Motor neuron (in vitro differentiated cells): Measurements from ENCODE around the gene SIGLEC1. TPM values are rescaled to one million over a fixed set of nuclear protein-coding genes. Genes with fewer than 3 reads are reported as not detected.

Source experiments
- ATAC-seq, 8 experiments: fragments of 200-7000 bp; cut with Tn5 transposase; replicated peaks in 6 of 8; 2 replicates each; pipeline ENCODE4 v1.8.0; 2021; ENCODE audit warnings: mild to moderate bottlenecking in 8 of 8, moderate library complexity in 8 of 8
- H3K27ac ChIP-seq, 2 donors: fragments of 250-450 bp; sonication (Bioruptor Pico); 2 replicates each; pipeline ENCODE4 v1.9.0; 2021; ENCODE audit warnings: antibody characterized with exemption in 2 of 2, mild to moderate bottlenecking in 2 of 2, moderate library complexity in 1 of 2
- H3K4me1 ChIP-seq, 2 donors: fragments of 250-450 bp; sonication (Bioruptor Pico); replicated peaks in 1 of 2; 2 replicates each; pipeline ENCODE4 v1.6.1; 2021; ENCODE audit warnings: antibody characterized with exemption in 2 of 2, mild to moderate bottlenecking in 2 of 2, moderate library complexity in 1 of 2
- H3K4me3 ChIP-seq, 5 donors: fragments of 250-450 bp; sonication (Bioruptor Pico); 2 replicates each; pipeline ENCODE4 v1.9.0; 2021; ENCODE audit warnings: antibody characterized with exemption in 5 of 5, mild to moderate bottlenecking in 5 of 5, moderate library complexity in 4 of 5
- WGBS, 10 experiments: fragments of 450-650 bp; shearing (Covaris generic); methylation state at CpG; one replicate each; pipeline ENCODE4 v1.0.0; 2022; 5-methylcytosine and 5-hydroxymethylcytosine counted together
- in situ Hi-C, 9 experiments: fragments of 400-800 bp; cut with MboI; loops; one replicate each; pipeline ENCODE4 v1.15.0; 2021; ENCODE audit warnings: low sequenced_read_pairs in 9 of 9, low pct_unique_long_range_greater_than_20kb in 2 of 9; ENCODE audit not compliant: unreplicated experiment in 9 of 9
- total RNA-seq, 8 experiments: library from RNA; unstranded; fragments of 300-600 nt; gene quantifications; 2 replicates each; pipeline versions ENCODE4 v1.2.3 to v1.2.4, GENCODE V29; 2022

Gene SIGLEC1
- total RNA-seq, 8 experiments from 2014 or later, result 0.07 to 0.66 (median 0.31) TPM

DNA sequence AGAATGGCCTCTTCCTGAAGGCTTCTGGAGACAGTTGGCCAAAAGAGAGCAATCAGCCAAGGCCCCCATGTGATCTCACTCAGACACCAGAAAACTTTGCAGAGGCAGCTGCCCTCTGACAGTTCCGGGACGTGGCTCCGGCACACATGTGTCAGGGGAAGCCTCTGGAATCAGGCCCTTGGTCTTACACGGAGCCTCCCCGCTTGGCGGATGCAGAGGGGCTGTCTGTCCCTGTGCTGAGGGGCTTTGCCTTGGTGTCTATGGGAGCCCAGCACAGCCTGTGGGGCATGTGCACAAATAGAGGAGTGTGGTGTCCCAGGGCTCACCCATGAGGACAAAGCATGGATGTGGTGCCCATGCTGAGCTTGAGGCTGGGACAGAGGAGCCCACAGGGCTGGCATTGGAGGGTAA lies 13.8 kb downstream of the SIGLEC1 start:
- peak in 1 of 8 experiments; percentile 16 for ATAC-seq
- no peaks in the 10 kb centered on the region for H3K4me1 ChIP-seq
- H3K4me3 ChIP-seq, result no peak overlapping the region
- 60 to 86% methylated on average over 1 to 6 of the region's 6 CpGs; no CpG with 5 or more reads in 8 of the 10 experiments for WGBS, 10 experiments
- in situ Hi-C loops, result no loop called here
- no peak overlapping the region for H3K27ac ChIP-seq

DNA sequence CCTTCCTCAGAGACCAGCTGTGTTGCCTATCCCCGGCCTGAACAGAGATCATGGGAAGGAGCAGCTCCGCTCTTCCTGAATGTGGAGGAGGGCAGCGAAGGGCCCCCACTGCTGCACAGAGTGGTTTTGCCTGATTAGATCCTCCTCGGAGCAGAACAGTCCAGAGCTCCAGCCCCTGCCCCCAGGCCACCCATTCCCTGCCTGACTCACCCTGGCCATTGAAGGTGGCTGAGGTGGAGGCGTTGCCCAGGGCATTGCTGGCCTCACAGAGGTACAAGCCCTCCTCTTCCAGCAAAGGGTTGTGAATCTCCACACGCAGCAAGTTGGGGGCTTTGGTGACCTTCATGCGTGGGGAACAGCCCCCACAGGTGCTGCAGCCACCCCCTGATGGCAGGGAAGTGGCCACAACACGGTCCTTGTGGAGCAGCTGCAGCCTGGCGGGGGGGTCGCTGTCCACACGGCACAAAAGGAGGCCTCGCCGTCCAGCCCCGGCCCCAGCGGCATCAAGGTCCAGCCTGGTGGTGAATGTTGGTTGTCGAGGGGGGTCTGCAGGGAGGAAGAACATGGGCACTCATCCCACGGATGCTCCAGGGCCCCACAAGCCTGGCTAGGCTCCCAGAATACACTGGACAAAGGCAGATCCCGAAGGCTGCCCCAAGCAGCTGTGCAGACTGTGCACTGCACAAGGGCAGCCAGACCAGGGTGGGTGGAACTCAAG lies 14.7 kb downstream of the SIGLEC1 start:
- peak in 1 of 8 experiments; percentile 40 for ATAC-seq
- Histone ChIP-seq H3K27ac (no peak overlapping the region), H3K4me1 (no peaks in the 10 kb centered on the region), H3K4me3 (no peak overlapping the region)
- WGBS, 10 experiments, result 40 to 100% (median 90%) methylated on average over 1 to 8 of the region's 18 CpGs; no CpG with 5 or more reads in 4 of the 10 experiments
- in situ Hi-C loops, result no loop called here

DNA sequence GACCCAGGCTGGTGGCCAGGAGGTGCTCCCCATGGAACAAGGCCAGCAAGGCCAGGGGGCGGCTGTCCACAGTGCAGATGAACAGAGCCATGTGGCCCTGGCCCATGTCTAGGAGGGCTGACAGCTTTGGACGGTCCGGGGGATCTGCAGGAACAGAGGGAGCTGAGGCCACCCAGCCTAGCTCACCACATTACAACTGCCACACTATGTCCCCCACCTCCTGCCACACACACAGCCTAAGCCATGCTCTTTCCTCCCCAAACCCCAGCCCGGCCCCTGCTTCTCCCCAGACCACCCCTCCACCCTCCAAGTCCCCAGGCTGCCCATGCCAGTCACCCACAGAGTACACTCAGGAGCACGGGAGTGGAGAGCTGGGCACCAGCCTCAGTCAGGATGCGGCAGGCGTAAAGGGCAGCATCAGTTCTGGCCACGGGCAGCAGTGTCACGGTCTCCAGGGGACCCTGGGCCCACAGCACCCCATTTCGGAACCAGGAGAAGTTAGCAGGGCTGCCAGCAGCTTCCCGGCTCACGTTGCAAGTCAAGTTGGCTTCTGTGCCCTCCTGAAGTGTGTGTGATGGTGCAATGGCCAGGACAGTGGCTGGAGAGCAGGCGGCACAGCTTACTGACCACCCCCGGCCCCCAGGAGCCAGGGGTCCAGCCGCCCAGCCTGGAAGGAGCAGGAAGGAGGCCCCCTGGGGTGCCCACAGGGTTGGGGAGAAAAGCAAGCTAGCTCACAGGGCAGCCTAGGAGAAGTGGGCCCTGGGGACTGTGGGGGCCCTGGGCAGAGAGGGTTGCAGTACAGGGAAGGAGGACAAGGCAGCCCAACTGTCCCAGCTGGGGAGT lies 15.4 kb downstream of the SIGLEC1 start:
- no peak overlapping the region for H3K27ac ChIP-seq
- H3K4me1 ChIP-seq, result no peaks in the 10 kb centered on the region
- in situ Hi-C loops, result no loop called here
- WGBS, 10 experiments, result 50 to 100% (median 93%) methylated on average over 1 to 4 of the region's 15 CpGs; no CpG with 5 or more reads in 5 of the 10 experiments
- no peak for ATAC-seq
- H3K4me3 ChIP-seq, result no peak overlapping the region

DNA sequence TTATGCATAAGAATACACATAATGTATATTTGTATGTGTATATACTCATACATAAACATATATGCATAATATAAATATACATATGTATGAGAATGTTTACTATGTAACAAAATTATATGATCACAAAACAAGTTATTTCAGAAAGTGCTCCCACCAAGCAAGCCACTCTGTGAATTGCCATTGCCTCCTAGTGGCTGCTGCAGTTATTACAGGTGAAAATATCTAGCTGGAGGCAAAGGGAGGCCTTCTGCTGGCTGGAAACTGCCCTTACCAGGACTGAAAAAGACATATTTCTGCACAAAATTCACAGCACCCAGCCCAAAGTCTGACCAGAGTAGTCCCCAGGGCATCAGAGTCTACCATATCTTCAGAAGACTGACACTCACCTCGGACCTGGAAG lies 16.2 kb downstream of the SIGLEC1 start:
- 83 to 100% (median 100%) methylated on average over 1 of the region's 1 CpG; no CpG with 5 or more reads in 7 of the 10 experiments for WGBS, 10 experiments
- ATAC-seq, result peak in 1 of 8 experiments; percentile 43

DNA sequence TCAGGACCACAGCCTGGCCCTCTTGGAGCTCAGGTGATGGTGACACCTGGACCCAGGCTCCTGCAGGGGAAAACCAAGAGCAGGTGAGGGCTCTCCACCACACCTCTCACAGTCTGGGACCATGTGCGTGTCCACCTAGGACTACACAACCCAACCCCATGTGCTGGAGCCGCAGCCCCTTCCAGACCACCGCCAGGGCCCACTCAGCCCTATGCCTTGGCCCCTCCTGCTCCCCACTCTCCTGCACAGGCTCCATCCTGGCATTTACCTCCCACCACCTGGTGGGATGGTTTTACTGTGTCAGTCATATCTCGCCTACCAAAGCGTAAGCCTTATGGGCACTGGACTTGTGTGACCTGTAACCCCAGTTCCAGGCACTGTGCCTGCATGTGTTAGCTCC lies 17.5 kb downstream of the SIGLEC1 start:
- in situ Hi-C loops, result no loop called here
- H3K4me3 ChIP-seq, result no peak overlapping the region
- H3K4me1 ChIP-seq, result no peaks in the 10 kb centered on the region
- 90% methylated on average over 3 of the region's 5 CpGs; no CpG with 5 or more reads in 9 of the 10 experiments for WGBS, 10 experiments
- no peak overlapping the region for H3K27ac ChIP-seq
- ATAC-seq, result no peak

More for the DNA sequence above, 16.2 kb downstream of the SIGLEC1 start:
- H3K27ac ChIP-seq, result no peak overlapping the region
- H3K4me1 ChIP-seq, result no peaks in the 10 kb centered on the region
- H3K4me3 ChIP-seq, result no peak overlapping the region
- in situ Hi-C loops, result no loop called here

DNA sequence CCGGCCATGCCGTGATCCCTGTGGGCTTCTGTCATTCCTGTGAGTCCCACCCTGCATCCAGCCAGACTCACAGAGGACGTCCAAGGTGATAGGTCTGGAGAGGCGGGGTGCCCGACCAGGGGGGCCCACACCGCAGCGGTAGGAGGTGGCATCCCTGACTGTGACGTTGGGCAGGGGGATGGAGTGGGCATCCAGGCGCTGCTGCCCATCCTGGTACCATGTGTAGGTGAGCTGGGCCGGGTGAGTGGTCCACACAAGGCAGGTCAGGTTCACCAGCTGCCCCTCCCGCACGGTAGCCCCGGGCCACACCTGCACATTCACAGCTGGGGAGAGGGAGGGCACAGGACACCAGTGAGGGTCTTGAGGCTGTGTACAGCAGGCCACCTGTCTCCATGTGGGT lies 19.0 kb downstream of the SIGLEC1 start:
- 30 to 62% methylated on average over 2 to 6 of the region's 13 CpGs; no CpG with 5 or more reads in 8 of the 10 experiments for WGBS, 10 experiments
- H3K4me3 ChIP-seq, result no peak overlapping the region
- no peaks in the 10 kb centered on the region for H3K4me1 ChIP-seq
- no peak overlapping the region for H3K27ac ChIP-seq
- no peak for ATAC-seq
- in situ Hi-C loops, result no loop called here

DNA sequence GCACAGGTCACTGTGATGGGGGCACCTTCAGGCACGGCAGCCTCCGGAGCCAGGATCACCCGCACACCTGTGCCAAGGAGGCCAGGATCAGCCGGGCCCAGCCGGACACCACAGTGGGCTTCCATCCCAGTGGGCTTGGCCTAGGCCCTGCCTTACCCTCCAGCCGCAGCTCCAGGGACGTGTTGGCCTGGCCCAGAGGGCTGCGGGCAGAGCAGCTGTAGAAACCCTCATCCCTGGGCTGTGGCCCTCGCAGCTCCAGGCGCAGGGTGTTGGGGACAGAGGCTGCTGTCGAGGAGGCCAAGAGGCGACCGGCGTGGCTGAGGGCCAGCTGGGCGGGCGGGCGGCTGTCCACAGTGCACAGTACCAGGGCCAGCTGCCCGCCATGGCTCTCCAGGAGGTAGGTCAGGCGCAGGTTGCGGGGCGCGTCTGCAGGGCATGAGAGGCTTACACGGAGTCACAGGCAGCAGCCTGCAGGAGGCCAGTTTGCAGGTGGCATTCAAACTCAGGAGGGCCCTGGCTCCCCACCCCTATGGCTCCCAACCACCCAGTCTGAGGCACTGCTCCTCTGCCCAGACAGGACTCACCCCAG lies 19.6 kb downstream of the SIGLEC1 start:
- Histone ChIP-seq H3K27ac (no peak overlapping the region), H3K4me1 (no peaks in the 10 kb centered on the region), H3K4me3 (no peak overlapping the region)
- ATAC-seq, result no peak
- in situ Hi-C loops, result no loop called here
- WGBS, 10 experiments, result 60 to 88% methylated on average over 1 to 5 of the region's 23 CpGs; no CpG with 5 or more reads in 8 of the 10 experiments

DNA sequence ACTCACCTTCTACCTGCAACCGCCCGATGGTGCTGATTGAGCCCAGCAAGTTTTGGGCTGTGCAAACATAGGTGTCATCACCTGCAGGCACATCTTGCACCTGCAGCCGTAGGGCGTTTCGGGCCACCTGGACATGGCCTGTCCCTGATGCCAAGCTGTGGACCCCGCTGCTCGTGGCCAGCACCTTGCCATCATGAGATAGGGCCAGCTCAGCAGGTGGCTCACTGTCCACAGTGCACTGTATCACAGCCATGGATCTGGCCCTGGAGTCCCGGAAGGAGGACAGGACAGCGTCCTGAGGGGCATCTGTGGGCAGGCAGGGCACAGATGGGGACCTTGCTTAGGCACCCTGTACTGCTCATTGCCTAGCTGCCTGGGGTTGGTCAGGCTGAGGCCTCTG lies 20.5 kb downstream of the SIGLEC1 start:
- Histone ChIP-seq H3K4me3 (no peak overlapping the region), H3K4me1 (no peaks in the 10 kb centered on the region), H3K27ac (no peak overlapping the region)
- in situ Hi-C loops, result no loop called here
- ATAC-seq, result no peak
- 20 to 100% (median 83%) methylated on average over 1 to 4 of the region's 9 CpGs; no CpG with 5 or more reads in 6 of the 10 experiments for WGBS, 10 experiments

DNA sequence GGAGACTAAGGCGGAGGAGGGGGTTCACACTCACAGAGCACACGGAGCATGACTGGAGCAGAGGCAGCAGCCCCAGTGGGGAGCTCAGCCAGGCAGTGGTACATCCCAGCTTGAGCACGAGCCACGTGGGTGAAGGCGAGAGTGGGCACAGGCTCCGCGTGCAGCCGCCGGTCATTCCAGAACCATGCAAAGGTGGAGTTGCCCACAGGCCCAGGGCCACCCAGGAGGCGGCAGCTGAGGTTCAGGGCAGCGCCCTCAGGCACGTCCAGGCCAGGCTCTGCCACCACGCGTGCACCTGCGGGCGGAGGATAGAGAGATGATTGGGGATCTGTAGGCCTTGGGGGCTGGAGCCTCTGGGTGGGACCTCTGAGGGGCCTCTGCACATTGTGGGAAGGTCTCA lies 21.1 kb downstream of the SIGLEC1 start:
- Histone ChIP-seq H3K27ac (no peak overlapping the region), H3K4me1 (no peaks in the 10 kb centered on the region), H3K4me3 (no peak overlapping the region)
- no peak for ATAC-seq
- in situ Hi-C loops, result no loop called here
- WGBS, 10 experiments, result 67 to 87% (median 84%) methylated on average over 1 to 4 of the region's 16 CpGs; no CpG with 5 or more reads in 6 of the 10 experiments

DNA sequence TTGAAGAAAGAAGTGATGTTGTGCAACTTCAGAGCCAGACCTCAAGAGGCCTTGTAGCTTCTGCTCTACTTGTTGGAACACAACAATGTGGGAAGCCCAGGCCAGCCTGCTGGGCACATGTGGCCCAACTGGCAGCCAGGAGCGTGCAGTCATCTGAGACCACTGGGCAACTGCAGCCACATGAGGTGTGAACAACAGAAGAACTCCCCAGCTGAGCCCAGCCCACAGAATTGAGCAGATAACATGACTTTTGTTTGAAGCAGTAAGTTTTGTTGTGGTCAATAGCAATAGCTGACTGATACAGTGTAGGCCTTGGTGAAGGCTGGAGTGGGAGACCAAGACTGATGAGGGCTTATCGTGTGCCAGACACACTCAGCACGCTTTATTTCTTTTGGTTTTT lies 22.0 kb downstream of the SIGLEC1 start:
- WGBS, 10 experiments, result 42 to 100% (median 86%) methylated on average over 1 to 2 of the region's 3 CpGs; no CpG with 5 or more reads in 2 of the 10 experiments
- Histone ChIP-seq H3K4me1 (no peaks in the 10 kb centered on the region), H3K27ac (no peak overlapping the region), H3K4me3 (no peak overlapping the region)
- in situ Hi-C loops, result no loop called here
- no peak for ATAC-seq

DNA sequence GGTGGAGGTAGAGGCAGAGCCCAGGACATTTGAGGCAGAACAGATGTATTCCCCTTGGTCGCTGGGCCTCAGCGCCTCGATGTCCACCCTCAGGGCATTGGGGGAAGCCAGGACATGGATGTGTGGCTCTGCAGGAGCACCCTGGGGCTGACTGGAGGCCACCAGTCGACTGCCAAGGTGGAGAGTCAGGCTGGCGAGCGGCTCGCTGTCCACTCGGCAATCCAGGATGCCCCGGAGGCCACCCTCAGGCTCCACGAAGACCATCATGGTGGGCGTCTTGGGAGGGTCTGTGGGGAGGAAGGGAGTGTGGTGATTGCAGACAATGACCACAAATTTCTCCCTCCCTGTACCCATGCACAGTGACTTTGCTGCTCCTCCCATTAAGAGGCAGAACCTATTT lies 22.4 kb downstream of the SIGLEC1 start:
- ATAC-seq, result no peak
- no peak overlapping the region for H3K27ac ChIP-seq
- H3K4me1 ChIP-seq, result no peaks in the 10 kb centered on the region
- H3K4me3 ChIP-seq, result no peak overlapping the region
- 20 to 80% (median 60%) methylated on average over 1 to 3 of the region's 11 CpGs; no CpG with 5 or more reads in 5 of the 10 experiments for WGBS, 10 experiments
- in situ Hi-C loops, result no loop called here

DNA sequence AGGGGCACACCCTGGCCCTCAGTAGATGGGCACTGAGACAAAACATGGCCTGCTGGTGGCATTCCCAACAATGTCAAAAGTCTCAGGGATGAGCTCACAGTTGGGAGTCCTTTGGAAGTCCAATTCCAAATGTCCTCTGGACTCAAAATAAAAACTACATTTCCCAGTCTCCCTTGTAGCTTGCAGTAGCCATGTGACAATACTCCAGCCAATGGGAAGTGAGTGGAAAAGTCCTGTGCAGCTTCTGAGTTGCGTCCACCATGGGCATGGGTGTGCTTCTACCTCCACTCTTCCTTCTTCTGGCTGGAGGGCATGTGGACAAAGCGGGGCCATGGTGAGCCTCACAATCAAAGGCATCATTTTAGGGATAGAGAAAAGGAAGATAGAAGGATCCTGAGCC lies 24.7 kb downstream of the SIGLEC1 start:
- no peak overlapping the region for H3K4me3 ChIP-seq
- H3K27ac ChIP-seq, result no peak overlapping the region
- H3K4me1 ChIP-seq, result peaks cover 0 to 5% of the 10 kb centered on the region in 2 donors
- peak in 4 of 8 experiments; percentile 33 to 79 (median 43) for ATAC-seq
- in situ Hi-C loops, result no loop called here
- WGBS, 10 experiments, result 46 to 70% (median 65%) methylated on average over 1 to 2 of the region's 2 CpGs; no CpG with 5 or more reads in 4 of the 10 experiments

DNA sequence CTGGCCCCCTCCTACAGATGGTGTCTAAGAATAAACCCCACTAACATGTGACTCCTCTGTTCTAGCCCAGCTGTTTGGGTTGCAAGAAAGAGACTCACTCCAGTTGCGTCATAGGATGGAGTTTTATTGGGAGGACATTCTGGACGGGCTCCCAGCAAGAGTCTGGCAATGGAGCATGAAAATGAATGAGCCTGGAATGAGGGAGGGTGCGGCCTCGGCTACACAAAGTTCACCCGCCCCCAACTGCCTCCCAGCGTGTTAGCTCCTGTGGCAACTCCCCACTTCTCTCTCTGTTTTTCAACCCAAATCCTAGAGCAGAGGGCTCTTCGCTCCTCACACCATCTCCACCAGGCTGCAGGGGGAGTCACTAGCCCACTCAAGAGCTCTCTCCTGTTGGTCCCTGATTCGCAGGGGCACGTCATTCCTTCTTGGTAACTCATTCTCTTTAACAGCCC lies 25.5 kb downstream of the SIGLEC1 start:
- Histone ChIP-seq H3K4me1 (peaks cover 2 to 5% of the 10 kb centered on the region in 2 donors), H3K27ac (no peak overlapping the region), H3K4me3 (no peak overlapping the region)
- ATAC-seq, result peak; percentile 39 to 87 (median 76)
- 0 to 75% (median 56%) methylated on average over 2 to 8 of the region's 9 CpGs; no CpG with 5 or more reads in 5 of the 10 experiments for whole genome bisulfite sequencing, 10 experiments
- in situ Hi-C loops, result no loop called here
